Measurements from ENCODE around the gene HBM.
"Not testable (repeated sequence)": the region's sequence is repeated elsewhere in the genome, so short reads cannot be mapped to it uniquely, and the experiment has no call there.

The HBM gene

GRCh38 chr16:165539-166374 is at the start of gene HBM:
Gene HBM, plus strand, starts transcription at chr16:165978. Its CDS starts 20 bp downstream, at chr16:165998.
- DNase-seq = no peak

- DNase-seq = no peak
Observed at GRCh38 chr16:116015-116414, 49.8 kb upstream of the HBM start.

- DNase-seq = peak in 1 of 2 experiments; percentile 45
Observed at GRCh38 chr16:117379-118365, 48.1 kb upstream of the HBM start.

GRCh38 chr16:118857-119256 is 46.9 kb upstream of the HBM start:
- DNase-seq = no peak

- no peak for DNase-seq
Observed at GRCh38 chr16:119295-119694, 46.5 kb upstream of the HBM start.

- no peak for DNase-seq
Observed at GRCh38 chr16:119835-120491, 45.8 kb upstream of the HBM start.

GRCh38 chr16:120756-121155 is 45.0 kb upstream of the HBM start:
- DNase-seq = no peak

GRCh38 chr16:122361-122760 is 43.4 kb upstream of the HBM start:
- no peak for DNase-seq

GRCh38 chr16:123558-124350 is 42.0 kb upstream of the HBM start:
- DNase-seq = not testable (repeated sequence)

- DNase-seq = no peak
Observed at GRCh38 chr16:125011-125410, 40.8 kb upstream of the HBM start.

- DNase-seq = no peak
Observed at GRCh38 chr16:129075-129474, 36.7 kb upstream of the HBM start.

GRCh38 chr16:130533-131173 is 35.1 kb upstream of the HBM start:
- no peak for DNase-seq

GRCh38 chr16:132120-132519 is 33.7 kb upstream of the HBM start:
- DNase-seq = no peak

GRCh38 chr16:133716-134115 is 32.1 kb upstream of the HBM start:
- DNase-seq = no peak

GRCh38 chr16:138049-138417 is 27.7 kb upstream of the HBM start:
- DNase-seq = no peak

- no peak for DNase-seq
Observed at GRCh38 chr16:140175-140857, 25.5 kb upstream of the HBM start.

GRCh38 chr16:142405-142967 is 23.3 kb upstream of the HBM start:
- DNase-seq = no peak

GRCh38 chr16:143047-143446 is 22.7 kb upstream of the HBM start:
- no peak for DNase-seq

GRCh38 chr16:143456-143855 is 22.3 kb upstream of the HBM start:
- no peak for DNase-seq

GRCh38 chr16:144797-145252 is 21.0 kb upstream of the HBM start:
- DNase-seq = no peak

- no peak for DNase-seq
Observed at GRCh38 chr16:146646-147045, 19.1 kb upstream of the HBM start.
